Right lobe of liver (tissue), 6 donors: Measurements from ENCODE around the gene NEK8. TPM values are rescaled to one million over a fixed set of nuclear protein-coding genes. Genes with fewer than 3 reads are reported as not detected.

ENCODE experiments used
- ATAC-seq, 4 donors: fragments of 200-7000 bp; cut with Tn5 transposase; one replicate each; pipeline ENCODE4 v1.9.1; 2020; ENCODE audit warnings: mild to moderate bottlenecking in 4 of 4, moderate library complexity in 4 of 4
- DNase-seq, 3 donors: peaks; one replicate each; pipeline ENCODE4 v3.0.0-alpha.2; 2020
- H3K27ac ChIP-seq, 3 donors: fragments of 200-600 bp; one replicate each; pipeline ENCODE4 v1.8.0; 2022
- H3K27me3 ChIP-seq, 2 donors: fragments of 200-600 bp; one replicate each; pipeline ENCODE4 v1.8.0; 2022
- H3K36me3 ChIP-seq, 4 donors: fragments of 200-600 bp; sonication (generic) in 1 of 4; one replicate each; pipeline versions ENCODE4 v1.5.1 to v1.8.0; 2017 to 2022; ENCODE audit warnings: control low read depth in 1 of 4
- H3K4me1 ChIP-seq, 4 donors: fragments of 200-600 bp; sonication (generic) in 1 of 4; one replicate each; pipeline versions ENCODE4 v1.5.1 to v1.8.0; 2017 to 2022; ENCODE audit warnings: control low read depth in 1 of 4
- H3K4me3 ChIP-seq, 3 donors: fragments of 200-600 bp; one replicate each; pipeline ENCODE4 v1.8.0; 2022
- H3K9me3 ChIP-seq, 4 donors: fragments of 200-600 bp; sonication (generic) in 1 of 4; one replicate each; pipeline versions ENCODE4 v1.5.1 to v1.8.0; 2017 to 2022; ENCODE audit warnings: control low read depth in 1 of 4
- CTCF ChIP-seq, 4 donors: fragments of 200-600 bp in 3 of 4; fragments of 450-650 bp in 1 of 4; IDR thresholded peaks; one replicate each; pipeline versions ENCODE4 v1.5.1 to v1.8.0; 2016 to 2022; ENCODE audit warnings: antibody characterized with exemption in 4 of 4, mild to moderate bottlenecking in 2 of 4
- POLR2A ChIP-seq: fragments of 450-650 bp; IDR thresholded peaks from one replicate; pipeline ENCODE4 v1.6.1; 2017; ENCODE audit warnings: antibody characterized with exemption, mild to moderate bottlenecking
- whole genome bisulfite sequencing: methylation state at CpG from one replicate; pipeline ENCODE4 v1.1.6; 2018; ENCODE audit warnings: low coverage, low lambda C conversion rate; ENCODE audit not compliant: insufficient coverage; ENCODE audit errors: missing lambda C conversion rate; 5-methylcytosine and 5-hydroxymethylcytosine counted together
- intact Hi-C, 2 donors: fragments of 100-400 bp; cut with DNase I; formaldehyde crosslinking; loops; one replicate each; pipeline versions ENCODE4 v1.11.2 to v1.14.1; 2022
- total RNA-seq, 6 experiments: library from RNA; depleted of rRNA in 2 of 6; stranded (reverse); fragments of >200 nt in 2 of 6; fragmentation: NEBNext Ultra II Directional in 3 of 6; extraction: Animal tissue kit (Norgen Biotek cat#: 25700) in 3 of 6; gene quantifications; one replicate each; pipeline versions ENCODE4 v1.1.0 to v1.2.4, GENCODE V29; 2016 to 2023
- donor health status: DM: no; HTN: yes; CAD: no.
- donor health status: DM: no; HTN: no; CAD: no.
- donor health status: DM: no; HTN: no; CAD: no.
- donor health status: DM: no; HTN: yes; CAD: no.
- donor health status: DM: no; HTN: yes; CAD: no.

NEK8 gene
- total RNA-seq, 6 experiments from 2014 or later, result 1.6 to 5.4 (median 3.2) TPM

DNA sequence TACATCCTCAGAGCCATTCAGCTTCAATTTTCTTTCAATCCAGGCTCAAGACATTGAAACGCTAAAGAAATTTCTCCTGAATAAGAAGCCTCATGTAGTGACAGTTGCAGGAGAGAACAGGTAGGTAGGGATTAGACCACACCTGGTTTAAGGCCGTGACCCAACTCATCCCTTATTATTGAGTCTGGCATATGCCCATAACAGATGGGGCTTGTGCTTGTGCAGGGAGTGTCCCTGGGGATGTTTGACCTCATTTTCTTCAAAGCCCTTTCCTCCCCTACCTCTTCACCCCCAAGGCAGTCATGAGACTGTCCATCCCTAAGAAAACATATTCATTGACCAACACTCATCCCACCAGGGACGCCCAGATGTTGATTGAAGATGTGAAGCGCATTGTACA lies 42.3 kb upstream of the NEK8 start:
- intact Hi-C loops, result no loop called here
- Histone ChIP-seq H3K4me1 (no peaks in the 10 kb centered on the region), H3K36me3 (peaks cover 19 to 100% (median 69%) of the 10 kb centered on the region in 4 donors), H3K4me3 (no peak overlapping the region), H3K27me3 (no peaks in the 10 kb centered on the region), H3K9me3 (no peaks in the 10 kb centered on the region), H3K27ac (no peak overlapping the region)
- DNase-seq (no peak), ATAC-seq (no peak)
- TF ChIP-seq CTCF (IDR thresholded peaks at IDR 0.05) (no peak), POLR2A (no peak)
- WGBS, result 85% methylated on average over 1 of the region's 4 CpGs

DNA sequence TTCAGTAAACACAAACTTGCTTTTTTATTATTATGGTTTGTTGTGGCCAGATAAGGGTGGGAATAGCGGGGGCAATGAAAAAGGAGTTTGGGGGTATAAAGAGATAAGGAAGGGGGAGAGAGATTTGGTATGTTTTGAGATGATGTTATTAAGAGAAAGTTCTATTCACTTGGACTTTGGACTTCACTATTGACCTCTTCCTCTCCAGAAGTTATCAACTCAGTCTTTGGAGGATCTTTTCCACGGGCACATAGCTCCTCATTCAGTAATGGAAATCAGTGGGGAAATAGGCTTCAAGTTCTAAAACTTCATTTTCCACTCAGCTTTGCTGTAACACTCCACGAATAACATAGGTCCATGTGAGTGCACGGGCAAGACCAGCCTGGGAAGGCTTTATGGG lies 40.1 kb upstream of the NEK8 start:
- H3K4me3 ChIP-seq, result no peak overlapping the region
- no peaks in the 10 kb centered on the region for H3K9me3 ChIP-seq
- TF ChIP-seq POLR2A (no peak), CTCF (IDR thresholded peaks at IDR 0.05) (no peak)
- no peaks in the 10 kb centered on the region for H3K27me3 ChIP-seq
- no peaks in the 10 kb centered on the region for H3K4me1 ChIP-seq
- no peak overlapping the region for H3K27ac ChIP-seq
- 88% methylated on average over 4 of the region's 4 CpGs for WGBS
- ATAC-seq, result no peak
- intact Hi-C loops, result no loop called here
- no peak for DNase-seq
- H3K36me3 ChIP-seq, result peaks cover 12 to 94% (median 64%) of the 10 kb centered on the region in 4 donors

- Histone ChIP-seq H3K4me1 (no peaks in the 10 kb centered on the region), H3K27me3 (no peaks in the 10 kb centered on the region), H3K9me3 (no peaks in the 10 kb centered on the region), H3K36me3 (peaks cover 12 to 94% (median 63%) of the 10 kb centered on the region in 4 donors), H3K4me3 (no peak overlapping the region), H3K27ac (no peak overlapping the region)
- intact Hi-C loops, result no loop called here
- 100% methylated on average over 3 of the region's 3 CpGs for WGBS
- TF ChIP-seq CTCF (IDR thresholded peaks at IDR 0.05) (no peak), POLR2A (no peak)
- DNase-seq, result no peak
- ATAC-seq, result no peak
These were observed 39.6 kb upstream of the NEK8 start for GRCh38 chr17:28689011-28689410.

DNA sequence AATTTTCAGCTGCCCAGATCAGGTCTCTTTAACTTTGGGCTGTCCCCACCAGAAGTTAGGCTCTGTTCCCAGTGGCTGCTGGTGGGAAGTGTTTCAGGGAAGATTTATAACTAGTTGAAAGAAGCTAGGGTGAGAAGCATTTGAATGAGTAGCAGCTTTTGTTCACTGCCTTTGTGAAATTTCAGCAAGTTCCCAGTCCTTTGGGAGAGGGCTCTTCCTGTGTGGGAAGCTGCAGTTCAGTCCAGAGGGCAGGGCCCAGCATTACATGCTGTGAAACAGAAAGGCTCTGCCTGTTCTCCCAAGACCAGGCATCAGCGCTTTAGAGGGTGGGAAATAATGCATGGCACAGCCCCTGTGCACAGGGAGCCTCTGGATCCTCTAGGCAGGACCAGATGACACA lies 34.7 kb upstream of the NEK8 start:
- intact Hi-C loops, result no loop called here
- DNase-seq, result no peak
- Histone ChIP-seq H3K9me3 (no peaks in the 10 kb centered on the region), H3K27me3 (no peaks in the 10 kb centered on the region), H3K36me3 (peaks cover 7 to 90% (median 54%) of the 10 kb centered on the region in 4 donors), H3K4me1 (peaks cover 0 to 17% (median 6%) of the 10 kb centered on the region in 4 donors), H3K27ac (no peak overlapping the region), H3K4me3 (no peak overlapping the region)
- no peak for ATAC-seq
- 100% methylated on average over 1 of the region's 1 CpG for WGBS
- TF ChIP-seq POLR2A, result no peak
- TF ChIP-seq CTCF (IDR thresholded peaks at IDR 0.05), result no peak
